Measurements from ENCODE around the gene JAKMIP2. TPM values are rescaled to one million over a fixed set of nuclear protein-coding genes. Genes with fewer than 3 reads are reported as not detected.

The JAKMIP2 gene
- total RNA-seq, 3 donors from 2014 or later (not counting 1 experiment from before 2014, with no cell fraction given): 12.2 to 16.1 (median 14.9) TPM

DNA sequence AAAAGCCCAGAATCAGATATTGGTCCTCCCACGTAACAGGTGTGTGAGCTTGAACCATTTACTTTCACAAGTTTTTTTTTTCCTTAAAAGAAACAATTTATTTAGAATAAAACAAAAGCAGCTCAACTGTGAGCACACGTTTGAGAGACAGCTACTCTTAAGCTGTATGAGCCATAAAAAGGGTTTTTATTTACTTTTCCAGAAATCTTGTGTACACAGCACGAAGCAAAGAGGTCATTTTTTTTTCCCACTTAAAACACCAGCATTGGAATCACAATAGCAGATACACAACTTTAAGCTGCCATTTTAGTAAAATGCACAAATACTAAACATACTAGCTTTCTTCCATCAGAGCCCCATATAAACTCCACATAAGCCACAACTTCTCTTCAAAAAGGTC lies 44.6 kb downstream of the JAKMIP2 start:
- Mint-ChIP-seq H3K4me3 (no peak overlapping the region), H3K4me1 (peaks cover 37 to 40% of the 10 kb centered on the region in 2 donors), H3K27ac (no peak overlapping the region), H3K9me3 (no peaks in the 10 kb centered on the region), H3K27me3 (ENCODE audit: low read depth in 2 of 2) (no peaks in the 10 kb centered on the region), H3K36me3 (no peaks in the 10 kb centered on the region)
- no peak for ATAC-seq
- H3K4me1 ChIP-seq (ENCODE audit: control insufficient read depth, insufficient read depth, low read length): no peaks in the 10 kb centered on the region
- no peak for DNase-seq
- WGBS (ENCODE audit: insufficient coverage): 94% methylated on average over 2 of the region's 3 CpGs
- no peaks in the 10 kb centered on the region for H3K27me3 ChIP-seq (ENCODE audit: control insufficient read depth, insufficient read depth, low read length)
- H3K4me3 ChIP-seq (ENCODE audit: low read length): no peak overlapping the region
- H3K27ac ChIP-seq (ENCODE audit: low read length): no peak overlapping the region
- no peaks in the 10 kb centered on the region for H3K9me3 ChIP-seq (ENCODE audit: control insufficient read depth, insufficient read depth, low read length)
- intact Hi-C loops (cut with micrococcal nuclease): no loop called here
- TF ChIP-seq, protein P1, sequence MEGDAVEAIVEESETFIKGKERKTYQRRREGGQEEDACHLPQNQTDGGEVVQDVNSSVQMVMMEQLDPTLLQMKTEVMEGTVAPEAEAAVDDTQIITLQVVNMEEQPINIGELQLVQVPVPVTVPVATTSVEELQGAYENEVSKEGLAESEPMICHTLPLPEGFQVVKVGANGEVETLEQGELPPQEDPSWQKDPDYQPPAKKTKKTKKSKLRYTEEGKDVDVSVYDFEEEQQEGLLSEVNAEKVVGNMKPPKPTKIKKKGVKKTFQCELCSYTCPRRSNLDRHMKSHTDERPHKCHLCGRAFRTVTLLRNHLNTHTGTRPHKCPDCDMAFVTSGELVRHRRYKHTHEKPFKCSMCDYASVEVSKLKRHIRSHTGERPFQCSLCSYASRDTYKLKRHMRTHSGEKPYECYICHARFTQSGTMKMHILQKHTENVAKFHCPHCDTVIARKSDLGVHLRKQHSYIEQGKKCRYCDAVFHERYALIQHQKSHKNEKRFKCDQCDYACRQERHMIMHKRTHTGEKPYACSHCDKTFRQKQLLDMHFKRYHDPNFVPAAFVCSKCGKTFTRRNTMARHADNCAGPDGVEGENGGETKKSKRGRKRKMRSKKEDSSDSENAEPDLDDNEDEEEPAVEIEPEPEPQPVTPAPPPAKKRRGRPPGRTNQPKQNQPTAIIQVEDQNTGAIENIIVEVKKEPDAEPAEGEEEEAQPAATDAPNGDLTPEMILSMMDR (IDR thresholded peaks at IDR 0.05): no peak
- no peaks in the 10 kb centered on the region for H3K36me3 ChIP-seq (ENCODE audit: control insufficient read depth, insufficient read depth, low read length)

DNA sequence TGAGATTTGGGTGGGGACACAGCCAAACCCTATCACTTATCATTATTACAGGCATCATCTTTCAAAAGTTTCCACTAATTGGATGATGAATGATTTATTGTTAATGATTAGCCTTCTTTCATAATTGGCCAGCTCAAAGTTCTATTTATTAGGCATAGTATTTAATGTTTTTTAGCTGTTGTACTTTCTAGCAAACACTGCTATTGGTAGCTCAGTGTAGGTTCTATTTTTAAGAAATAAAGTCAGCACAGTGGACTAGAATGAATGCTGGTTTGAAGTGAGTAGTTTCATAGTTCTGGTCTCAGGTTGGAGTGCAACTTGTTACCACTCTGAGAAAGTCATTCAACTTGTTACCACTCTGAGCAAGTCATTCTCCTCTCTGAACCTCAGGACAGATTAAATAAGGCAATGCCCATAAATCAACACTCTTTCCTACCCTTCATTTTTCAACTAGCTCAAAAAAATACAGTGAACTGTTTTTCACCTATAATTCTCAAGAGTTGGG lies 46.9 kb downstream of the JAKMIP2 start:
- intact Hi-C loops (cut with micrococcal nuclease): no loop called here
- no peaks in the 10 kb centered on the region for H3K4me1 ChIP-seq (ENCODE audit: control insufficient read depth, insufficient read depth, low read length)
- H3K4me3 ChIP-seq (ENCODE audit: low read length): no peak overlapping the region
- H3K36me3 ChIP-seq (ENCODE audit: control insufficient read depth, insufficient read depth, low read length): no peaks in the 10 kb centered on the region
- no peak for DNase-seq
- no peak overlapping the region for H3K27ac ChIP-seq (ENCODE audit: low read length)
- Mint-ChIP-seq H3K4me3 (no peak overlapping the region), H3K36me3 (no peaks in the 10 kb centered on the region), H3K4me1 (peaks cover 37 to 38% of the 10 kb centered on the region in 2 donors), H3K27me3 (ENCODE audit: low read depth in 2 of 2) (no peaks in the 10 kb centered on the region), H3K9me3 (no peaks in the 10 kb centered on the region), H3K27ac (peak overlapping the region; percentile 19 to 69)
- no peaks in the 10 kb centered on the region for H3K9me3 ChIP-seq (ENCODE audit: control insufficient read depth, insufficient read depth, low read length)
- H3K27me3 ChIP-seq (ENCODE audit: control insufficient read depth, insufficient read depth, low read length): no peaks in the 10 kb centered on the region
- ATAC-seq: no peak
- TF ChIP-seq, protein P1 (IDR thresholded peaks at IDR 0.05): no peak

DNA sequence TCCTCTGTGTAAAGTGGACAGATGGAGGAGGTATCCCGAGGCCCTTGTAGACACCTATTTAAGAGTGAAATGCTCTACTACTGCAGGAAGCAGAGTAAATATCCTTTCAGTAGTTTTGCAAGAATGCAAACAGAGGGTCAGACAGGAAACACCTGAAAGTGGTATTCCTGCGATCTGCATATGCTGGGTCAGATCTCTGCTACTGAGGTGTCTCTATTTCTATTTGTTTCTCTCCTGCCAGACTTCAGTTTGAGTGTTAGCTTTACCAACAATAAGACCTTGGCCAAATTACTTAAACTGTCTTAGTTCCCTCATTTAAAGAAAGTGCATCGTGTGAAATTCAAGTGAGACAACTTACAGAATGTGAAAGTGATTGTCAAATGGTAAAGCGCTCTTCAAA lies 47.6 kb downstream of the JAKMIP2 start:
- H3K27me3 Mint-ChIP-seq (ENCODE audit: low read depth in 2 of 2): no peaks in the 10 kb centered on the region
- Histone ChIP-seq H3K4me3 (ENCODE audit: low read length) (no peak overlapping the region), H3K27me3 (ENCODE audit: control insufficient read depth, insufficient read depth, low read length) (no peaks in the 10 kb centered on the region), H3K4me1 (ENCODE audit: control insufficient read depth, insufficient read depth, low read length) (no peaks in the 10 kb centered on the region), H3K27ac (ENCODE audit: low read length) (no peak overlapping the region), H3K9me3 (ENCODE audit: control insufficient read depth, insufficient read depth, low read length) (no peaks in the 10 kb centered on the region), H3K36me3 (ENCODE audit: control insufficient read depth, insufficient read depth, low read length) (no peaks in the 10 kb centered on the region)
- H3K36me3 Mint-ChIP-seq: no peaks in the 10 kb centered on the region
- intact Hi-C loops (cut with micrococcal nuclease): no loop called here
- H3K4me3 Mint-ChIP-seq: no peak overlapping the region
- no peak for DNase-seq
- H3K4me1 Mint-ChIP-seq: peaks cover 33% of the 10 kb centered on the region in 2 donors
- peak in 1 of 3 donors; percentile 38 for ATAC-seq
- WGBS (ENCODE audit: insufficient coverage): 28% methylated on average over 4 of the region's 4 CpGs
- TF ChIP-seq, protein P1 (IDR thresholded peaks at IDR 0.05): no peak
- H3K27ac Mint-ChIP-seq: peak overlapping the region; percentile 19 to 69
- no peaks in the 10 kb centered on the region for H3K9me3 Mint-ChIP-seq

DNA sequence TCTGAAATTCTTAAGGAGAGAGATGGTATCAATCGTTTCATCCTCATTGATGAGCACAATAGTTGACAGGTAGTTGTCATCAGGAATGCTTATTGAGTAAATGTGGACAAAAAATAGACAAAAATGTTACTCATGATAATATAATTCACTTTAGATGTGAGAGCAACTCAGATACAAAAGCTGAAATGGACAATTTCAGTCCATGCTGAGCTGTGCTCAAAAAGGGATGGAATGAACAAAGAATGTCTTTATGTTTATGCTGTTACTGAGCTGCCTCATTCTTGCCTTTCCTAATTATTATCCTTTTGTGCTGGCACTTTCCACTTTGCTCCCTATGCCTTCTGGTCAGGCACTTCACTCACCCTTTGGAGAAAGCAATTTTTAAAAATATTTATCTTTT lies 49.5 kb downstream of the JAKMIP2 start:
- intact Hi-C loops (cut with micrococcal nuclease): no loop called here
- no CpG with 5 or more reads among the region's 1 CpG for whole genome bisulfite sequencing (ENCODE audit: insufficient coverage)
- Mint-ChIP-seq H3K36me3 (no peaks in the 10 kb centered on the region), H3K27me3 (ENCODE audit: low read depth in 2 of 2) (no peaks in the 10 kb centered on the region), H3K27ac (no peak overlapping the region), H3K4me3 (no peak overlapping the region), H3K9me3 (no peaks in the 10 kb centered on the region), H3K4me1 (peaks cover 23 to 26% of the 10 kb centered on the region in 2 donors)
- TF ChIP-seq, protein P1 (IDR thresholded peaks at IDR 0.05): no peak
- no peak overlapping the region for H3K4me3 ChIP-seq (ENCODE audit: low read length)
- H3K4me1 ChIP-seq (ENCODE audit: control insufficient read depth, insufficient read depth, low read length): no peaks in the 10 kb centered on the region
- H3K9me3 ChIP-seq (ENCODE audit: control insufficient read depth, insufficient read depth, low read length): no peaks in the 10 kb centered on the region
- ATAC-seq (no peak), DNase-seq (no peak)
- H3K36me3 ChIP-seq (ENCODE audit: control insufficient read depth, insufficient read depth, low read length): no peaks in the 10 kb centered on the region
- H3K27ac ChIP-seq (ENCODE audit: low read length): no peak overlapping the region
- H3K27me3 ChIP-seq (ENCODE audit: control insufficient read depth, insufficient read depth, low read length): no peaks in the 10 kb centered on the region
